ENCODE data around the gene PSENEN.
"Not testable (repeated sequence)": the region's sequence is repeated elsewhere in the genome, so short reads cannot be mapped to it uniquely, and the experiment has no call there.

PSENEN gene

DNA sequence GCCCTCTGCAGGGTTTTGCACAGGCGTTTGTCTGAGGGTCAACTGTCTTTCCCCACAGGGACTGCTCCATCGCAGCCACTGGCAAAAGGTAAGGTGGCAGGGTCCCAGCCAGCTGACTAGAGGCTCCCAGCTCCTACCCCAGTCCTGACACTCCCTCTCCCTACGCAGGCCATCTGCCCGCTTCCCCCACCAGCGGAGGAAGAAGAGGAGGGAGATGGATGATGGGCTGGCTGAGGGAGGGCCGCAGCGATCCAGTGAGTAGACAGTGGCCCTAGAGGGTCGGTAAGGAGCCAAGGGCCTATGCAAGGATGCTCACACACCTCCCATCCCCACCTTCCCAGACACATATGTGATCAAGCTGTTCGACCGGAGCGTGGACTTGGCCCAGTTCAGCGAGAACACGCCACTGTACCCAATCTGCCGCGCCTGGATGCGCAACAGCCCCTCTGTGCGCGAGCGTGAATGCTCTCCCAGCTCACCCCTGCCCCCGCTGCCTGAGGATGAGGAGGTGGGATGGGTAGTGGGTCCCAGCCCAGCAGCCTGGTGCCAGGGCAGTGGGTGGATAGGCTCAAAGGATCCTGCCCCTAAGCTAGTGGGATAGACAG, 7.4 kb downstream of the PSENEN start:
- DNase-seq, result no peak

DNA sequence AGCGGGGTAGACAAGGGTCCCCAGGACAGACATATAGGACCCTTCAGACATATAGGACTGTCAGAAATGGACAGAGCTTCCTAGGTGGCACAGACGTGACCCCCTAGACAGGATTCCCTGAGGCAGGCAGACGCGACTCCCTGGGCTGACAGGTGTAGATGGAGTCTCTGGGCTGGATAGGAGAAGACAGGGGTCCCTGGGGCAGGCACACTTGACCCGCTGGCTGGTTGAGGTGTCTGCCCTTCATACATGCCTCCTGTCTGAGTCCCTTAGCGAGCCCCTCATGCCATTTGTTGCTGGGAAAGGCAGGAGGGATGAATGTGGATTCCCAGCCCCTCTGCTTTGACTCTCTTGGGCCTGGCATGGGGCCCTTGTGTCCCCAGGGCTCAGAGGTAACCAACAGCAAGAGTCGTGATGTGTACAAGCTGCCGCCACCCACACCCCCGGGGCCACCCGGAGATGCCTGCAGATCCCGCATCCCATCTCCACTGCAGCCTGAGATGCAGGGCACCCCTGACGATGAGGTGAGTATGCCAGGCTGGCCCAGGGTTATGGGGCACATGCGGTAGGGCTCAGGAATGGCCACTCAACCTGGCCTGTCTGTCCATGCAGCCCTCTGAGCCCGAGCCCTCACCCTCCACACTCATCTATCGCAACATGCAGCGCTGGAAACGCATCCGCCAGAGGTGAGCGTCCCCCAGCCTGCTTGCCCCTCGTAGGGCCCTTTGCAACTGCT, 8.4 kb downstream of the PSENEN start:
- DNase-seq, result no peak

DNA sequence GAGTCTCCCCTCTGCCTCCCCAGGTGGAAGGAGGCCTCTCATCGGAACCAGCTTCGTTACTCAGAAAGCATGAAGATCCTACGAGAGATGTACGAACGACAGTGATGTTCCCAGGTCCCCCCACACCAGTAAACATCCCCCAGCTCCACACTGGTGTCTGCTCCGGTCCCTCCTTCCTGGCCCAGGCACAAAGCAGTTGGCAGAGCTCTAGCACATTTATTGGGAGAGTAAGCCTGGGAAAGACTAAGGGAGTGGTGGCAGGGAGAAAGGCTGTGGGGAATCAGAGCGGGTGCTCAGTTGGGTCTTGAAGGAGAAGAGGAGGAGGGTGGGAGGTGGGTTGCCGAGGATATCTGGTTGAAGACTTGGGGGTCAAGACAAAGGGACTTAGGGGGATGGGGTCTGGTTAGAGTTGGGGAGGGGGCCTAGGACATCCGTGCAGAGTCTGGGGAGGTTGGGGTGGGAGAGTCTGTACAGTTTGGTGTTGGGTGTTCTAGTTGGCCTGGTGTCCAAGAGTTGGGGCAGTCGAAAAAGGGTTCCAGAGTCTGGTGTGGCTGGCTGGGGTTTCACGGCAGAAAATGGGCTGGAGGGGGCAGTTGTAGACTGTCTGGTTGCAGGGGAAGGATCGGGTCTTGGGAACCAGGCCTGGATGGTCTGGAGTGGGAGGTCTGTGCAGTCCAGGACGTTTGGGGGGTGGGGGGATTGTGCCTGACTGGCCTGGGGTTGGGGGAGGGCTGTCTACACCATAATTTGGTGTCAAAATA, 9.1 kb downstream of the PSENEN start:
- DNase-seq, result no peak

DNA sequence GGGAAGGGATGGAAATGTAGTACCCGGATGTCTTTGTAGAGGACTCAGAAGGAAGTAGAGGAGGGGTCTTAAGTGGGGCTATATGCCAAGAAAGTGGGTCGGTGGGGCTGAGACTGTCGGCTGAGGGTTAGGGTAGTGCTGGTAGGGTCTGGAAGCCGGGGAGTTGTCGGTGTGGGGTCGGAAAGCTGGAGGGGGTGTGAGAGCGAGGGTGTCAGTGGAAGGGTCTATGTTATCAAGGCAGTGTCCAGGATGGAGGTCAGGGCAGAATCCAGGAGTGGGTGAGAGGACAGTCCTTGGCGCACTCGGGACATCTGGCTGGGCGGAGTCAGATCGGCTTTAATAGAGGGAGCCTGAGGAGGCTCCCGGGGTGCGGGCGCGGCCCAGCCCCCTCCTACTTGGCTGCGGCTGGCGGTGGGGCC, 9.7 kb downstream of the PSENEN start:
- DNase-seq, result no peak

DNA sequence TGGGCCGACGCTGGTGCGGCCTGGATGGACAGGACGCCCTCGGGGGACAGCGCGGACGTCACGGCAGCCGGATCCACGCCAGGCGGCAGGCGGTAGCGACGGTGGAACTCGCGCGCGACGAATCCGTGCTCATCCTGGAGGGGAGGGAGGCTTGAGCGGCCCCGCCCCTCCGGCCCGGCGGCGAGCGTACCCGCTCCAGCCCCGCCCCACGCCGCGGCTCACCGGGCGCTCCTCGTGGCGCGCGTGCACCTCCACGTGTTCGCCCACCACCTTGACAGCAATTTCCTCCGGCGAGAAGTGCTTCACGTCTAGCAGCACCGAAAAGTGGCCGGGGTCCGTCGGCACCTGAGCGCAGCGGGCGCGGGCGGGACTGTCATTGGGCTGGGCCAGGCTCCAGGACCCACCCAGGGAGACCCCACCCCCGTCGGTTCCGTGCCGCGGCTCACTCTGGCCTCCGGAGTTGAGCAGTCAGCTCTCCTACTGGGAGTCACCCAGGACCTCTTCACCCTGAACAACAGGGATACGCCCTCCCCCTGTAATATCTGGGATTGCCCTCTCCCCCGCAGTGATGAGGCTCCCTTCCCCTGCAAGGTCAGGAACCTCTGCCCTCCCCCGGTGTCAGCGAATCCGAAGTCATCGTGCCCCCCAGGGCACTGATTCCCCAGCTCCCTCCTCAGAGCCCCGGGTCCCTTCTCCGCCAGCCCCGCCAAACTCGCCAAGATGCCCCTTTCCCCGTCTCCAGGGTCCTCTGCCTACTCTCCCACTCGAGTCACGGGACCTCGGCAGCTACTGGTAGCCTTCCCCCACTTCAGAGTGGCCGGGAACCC, 10.3 kb downstream of the PSENEN start:
- peak in 3 of 4 experiments; percentile 24 to 44 (median 41) for DNase-seq

DNA sequence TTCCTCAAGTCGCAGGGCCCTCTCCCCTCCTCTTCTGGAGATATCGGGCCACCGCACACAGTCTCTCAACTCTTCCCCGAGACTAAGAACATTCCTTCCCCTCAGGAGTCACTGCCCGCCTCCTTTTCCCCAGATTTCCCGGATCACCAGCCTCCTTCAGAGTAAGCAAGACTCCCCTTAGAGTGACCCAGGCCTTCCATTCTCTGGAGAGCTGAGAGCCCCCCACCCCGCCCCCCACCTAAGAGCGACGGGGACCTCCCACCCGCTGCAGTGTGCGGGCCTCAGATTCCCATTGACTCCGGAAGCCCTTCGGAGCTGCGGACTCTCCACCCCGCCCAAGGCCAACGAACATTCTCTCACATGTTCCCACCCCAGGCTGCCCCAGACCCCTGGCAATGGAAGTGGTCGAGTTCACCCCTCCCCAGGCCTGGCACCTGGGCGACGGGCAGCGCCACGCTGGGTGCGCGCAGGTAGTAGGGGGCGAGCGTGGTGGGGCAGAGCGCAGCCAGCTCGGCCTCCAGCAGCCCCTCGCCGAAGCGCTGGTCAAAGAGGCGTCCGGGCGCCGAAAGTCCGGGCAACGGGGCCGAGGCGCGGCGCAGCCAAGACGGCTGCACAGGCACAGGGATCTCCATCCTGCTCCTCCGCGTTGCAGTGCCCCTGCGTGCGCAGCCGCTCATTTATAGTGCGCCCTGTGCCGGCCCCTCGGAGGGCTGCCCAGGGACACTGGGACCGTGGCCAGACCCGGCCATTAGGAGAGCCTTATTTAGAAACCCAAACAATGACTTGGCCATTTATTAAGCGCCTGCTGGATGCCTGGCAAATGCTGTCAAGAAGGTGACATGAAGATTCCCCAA, 11.2 kb downstream of the PSENEN start, which contains the start of gene HSPB6:
TSS of gene HSPB6 (minus strand) at position 653 of the 854 bp plus-strand sequence. CDS start at position 632, 21 bp downstream.
- DNase-seq, result no peak

DNA sequence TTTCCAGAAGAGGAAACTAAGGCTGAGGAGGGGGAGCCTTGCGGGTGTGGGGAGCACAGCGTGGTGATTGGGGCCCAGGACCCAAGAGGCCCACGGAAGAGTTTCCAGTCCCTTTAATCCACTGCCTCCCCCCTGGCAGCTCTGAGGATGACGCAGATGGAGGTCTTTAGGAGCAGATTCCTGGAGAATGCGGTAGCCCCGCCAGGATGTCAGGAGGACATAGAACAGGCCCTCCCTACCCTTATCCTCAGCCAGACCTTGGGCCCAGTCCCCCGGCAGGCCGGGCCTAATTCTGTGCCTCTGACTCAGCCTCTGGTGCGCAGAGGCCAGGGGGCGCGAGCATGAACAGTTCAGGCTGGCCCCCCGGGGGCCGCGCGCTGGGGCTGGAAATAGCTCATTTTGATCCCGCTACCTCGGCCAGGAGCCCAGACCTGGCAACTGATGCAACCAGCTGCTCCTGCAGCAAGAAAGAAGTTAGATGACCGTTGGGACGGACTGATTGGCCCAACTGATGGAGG, 11.8 kb downstream of the PSENEN start:
- no peak for DNase-seq

DNA sequence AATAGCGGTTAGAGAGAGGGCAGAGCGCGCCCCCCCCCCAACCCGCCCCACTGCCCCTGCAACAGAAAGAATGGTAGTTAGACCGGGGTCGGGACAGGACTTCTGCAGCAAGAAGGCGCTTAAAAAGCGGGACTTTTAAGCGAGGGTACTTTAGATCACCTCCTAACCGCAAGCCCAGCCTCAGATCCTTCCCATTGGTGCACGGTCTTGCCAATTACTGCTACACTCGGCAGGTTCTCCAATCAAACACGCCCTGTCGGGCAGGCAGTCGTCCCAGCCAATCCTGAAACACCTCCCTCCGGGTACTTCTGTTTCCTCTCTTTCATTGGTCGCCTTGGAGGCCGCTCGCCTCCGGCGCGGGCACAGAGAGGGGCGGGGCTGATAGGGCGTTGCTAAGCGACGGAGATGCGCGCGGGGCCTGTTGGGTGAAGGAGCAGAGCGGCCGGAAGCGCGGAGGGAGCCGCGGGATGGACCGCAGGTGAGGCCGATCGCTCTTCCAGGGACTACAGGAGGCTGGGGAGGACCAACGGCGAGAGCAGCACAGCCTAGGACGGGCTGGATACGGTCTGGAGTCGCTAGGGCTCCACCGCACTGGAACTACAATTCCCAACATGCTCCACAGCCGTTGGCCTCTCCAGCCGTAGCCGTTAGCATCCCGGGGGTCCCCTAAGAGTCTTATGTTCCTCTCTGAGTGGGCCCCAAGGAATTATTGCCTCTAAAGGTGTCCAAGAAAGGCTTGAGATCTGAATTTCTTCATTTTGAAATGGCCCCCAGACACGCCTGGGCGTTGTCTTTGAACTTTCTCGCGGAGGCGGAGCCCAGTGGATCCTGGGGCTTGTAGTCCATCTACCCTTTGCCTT, 12.5 kb downstream of the PSENEN start, which contains the start of gene PROSER3:
TSS of gene PROSER3 (plus strand) at position 428 of the 860 bp plus-strand sequence. CDS start at position 468, 40 bp downstream.
- DNase-seq, result peak; percentile 91 to 97 (median 95)

DNA sequence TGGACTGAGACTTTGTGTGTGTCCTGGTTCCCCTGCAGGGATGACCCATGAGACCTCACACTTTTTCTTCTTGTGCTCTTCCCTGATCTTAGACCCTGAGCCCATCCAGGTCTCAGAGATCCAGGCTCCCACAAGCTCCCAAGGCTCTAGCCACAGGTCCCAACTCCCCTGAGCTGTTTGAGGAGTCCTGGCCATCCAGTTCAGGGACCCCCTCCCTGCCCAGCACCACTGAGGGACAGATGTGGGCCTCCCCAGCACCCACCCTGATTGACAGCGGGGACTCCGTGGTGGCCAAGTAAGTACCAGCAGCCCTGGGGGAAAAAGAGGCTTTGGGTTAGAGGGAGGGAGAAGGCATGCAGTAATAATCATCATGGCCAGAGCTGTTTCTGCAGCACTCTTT, 14.2 kb downstream of the PSENEN start:
- no peak for DNase-seq

DNA sequence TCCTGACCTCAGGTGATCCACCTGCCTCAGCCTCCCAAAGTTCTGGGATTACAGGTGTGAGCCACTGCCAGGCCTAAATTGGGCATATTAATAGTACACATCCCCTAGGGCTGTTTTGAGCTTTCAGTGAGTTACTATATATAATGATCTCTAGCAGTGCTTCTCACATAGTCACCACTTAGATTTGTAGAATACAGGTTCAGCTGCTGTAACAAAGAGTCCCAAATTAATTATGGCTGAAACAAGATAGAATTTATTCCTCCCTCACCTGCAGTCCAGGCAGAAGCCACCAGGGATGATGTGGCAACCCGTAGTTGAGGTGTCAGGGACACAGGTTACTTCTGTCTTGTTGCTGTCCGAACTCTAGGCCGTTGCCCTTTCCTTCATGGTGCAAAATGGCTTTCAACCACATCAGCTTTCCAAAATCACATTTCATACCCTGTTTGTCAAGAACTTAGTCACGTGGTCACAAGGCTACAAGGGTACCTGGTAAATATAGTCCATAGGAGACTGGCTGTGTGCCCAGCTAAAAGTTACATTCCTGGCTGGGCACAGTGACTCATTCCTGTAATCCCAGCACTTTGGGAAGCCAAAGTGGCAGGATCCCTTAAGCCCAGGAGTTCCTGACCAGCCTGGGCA, 15.4 kb downstream of the PSENEN start:
- no peak for DNase-seq

DNA sequence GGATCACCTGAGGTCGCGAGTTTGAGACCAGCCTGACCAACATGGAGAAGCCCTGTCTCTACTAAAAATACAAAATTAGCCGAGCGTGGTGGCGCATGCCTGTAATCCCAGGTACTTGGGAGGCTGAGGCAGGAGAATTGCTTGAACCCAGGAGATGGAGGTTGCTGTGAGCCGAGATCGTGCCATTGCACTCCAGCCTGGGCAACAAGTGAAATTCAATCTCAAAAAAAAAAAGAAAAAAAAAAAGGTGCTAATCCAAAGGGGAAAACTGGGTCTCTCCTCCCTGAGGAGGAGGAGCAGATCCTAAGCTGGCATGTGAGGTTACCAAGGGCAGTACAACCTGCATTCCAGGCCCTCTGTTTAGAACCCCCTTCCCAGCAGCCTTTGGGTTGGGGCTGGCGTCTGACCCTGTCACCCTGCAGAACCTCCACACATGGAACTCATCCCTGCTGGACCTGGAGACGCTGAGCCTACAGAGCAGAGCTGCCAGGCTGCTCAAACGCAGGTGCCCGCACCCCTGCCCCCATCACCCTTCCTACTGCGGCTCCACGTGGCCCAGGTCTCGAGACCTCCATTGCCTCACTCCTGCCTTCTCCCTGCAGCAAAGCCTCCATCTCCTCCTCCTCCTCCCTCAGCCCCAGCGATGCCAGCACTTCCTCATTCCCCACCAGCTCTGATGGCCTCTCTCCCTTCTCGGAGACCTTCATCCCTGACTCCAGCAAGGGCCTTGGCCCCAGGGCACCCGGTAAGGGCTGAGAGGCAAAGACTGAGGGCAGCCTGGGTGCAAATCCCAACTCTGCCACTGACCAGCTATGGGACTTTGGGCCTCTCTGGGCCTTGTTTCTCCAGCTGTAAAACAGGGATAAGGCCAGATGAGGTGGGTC, 19.2 kb downstream of the PSENEN start:
- no peak for DNase-seq

DNA sequence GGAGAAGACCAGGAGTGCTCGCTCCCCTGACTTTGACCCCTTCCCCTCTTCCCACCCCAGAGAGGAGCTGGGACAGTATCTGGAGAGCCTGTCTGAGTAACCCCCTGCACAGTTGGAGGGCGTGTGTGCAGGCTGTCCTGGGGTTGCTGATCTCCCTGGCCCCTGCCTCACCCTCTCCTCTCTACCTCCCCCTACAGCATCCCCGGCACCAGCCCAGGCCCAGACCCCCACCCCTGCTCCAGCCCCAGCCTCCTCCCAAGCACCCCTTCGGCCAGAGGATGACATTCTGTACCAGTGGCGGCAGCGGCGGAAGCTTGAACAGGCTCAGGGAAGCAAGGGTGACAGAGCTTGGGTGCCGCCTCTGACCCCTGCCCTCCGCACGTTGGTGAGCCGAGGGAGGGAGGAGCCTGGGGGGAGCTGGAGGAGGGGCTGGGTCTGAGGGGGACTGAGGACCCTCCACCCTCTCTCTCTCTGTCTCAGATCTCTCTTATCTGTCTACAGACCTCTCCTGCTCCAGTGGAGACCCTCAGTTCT, 21.2 kb downstream of the PSENEN start:
- DNase-seq, result no peak

DNA sequence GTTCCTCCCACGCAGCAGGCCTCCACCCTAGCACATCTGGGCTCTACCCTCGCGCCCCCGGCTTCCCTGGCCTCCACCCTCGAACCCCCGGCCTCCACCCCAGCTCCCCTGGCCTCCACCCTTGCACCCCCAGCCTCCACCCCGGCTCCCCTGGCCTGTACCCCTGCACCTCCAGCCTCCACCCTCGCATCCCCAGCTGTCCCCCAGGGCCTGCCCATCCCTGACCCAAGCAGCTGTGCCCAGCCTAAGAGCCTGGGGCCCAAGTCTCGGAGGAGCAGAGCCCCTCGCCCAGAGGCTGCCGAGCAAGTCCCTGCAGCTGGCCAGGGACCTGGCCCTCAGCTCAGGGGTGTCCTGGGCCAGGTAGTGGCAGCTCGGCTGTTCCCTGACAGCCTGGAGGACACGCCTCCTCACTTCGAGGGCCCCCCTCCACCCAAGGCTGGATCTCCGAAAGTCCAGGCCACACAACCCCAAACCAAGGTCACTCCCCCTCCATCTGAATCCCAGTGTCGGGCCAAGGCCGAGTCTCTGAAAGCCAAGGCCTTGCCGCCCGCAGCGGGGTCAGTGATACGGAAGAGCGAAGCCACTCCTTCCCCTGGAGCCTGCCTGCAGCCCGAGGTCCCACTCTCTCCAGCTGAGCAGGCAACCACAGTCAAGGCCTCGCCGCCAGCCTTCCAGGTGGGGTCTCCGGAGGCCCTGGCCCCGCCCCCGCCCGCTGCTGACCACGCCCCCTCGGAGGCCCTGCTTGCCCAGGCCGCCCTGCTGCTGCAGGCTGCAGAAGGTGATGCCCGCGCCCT, 22.0 kb downstream of the PSENEN start:
- DNase-seq, result no peak

DNA sequence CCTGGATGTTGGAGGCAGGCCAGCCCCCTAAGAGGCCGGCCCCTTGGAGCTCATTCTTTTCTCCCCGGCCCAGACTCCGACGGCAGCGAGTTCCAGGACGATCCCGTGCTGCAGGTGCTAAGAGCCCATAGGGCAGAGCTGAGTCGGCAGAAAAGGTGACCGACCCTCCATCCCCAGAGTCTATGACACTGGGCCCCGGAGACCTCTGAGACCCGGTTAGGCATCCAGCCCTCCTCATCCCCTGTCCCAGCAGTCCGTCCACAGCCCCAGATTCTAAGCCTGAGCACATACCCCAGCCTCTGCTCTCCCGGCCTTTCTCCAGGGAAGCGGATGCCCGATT, 22.6 kb downstream of the PSENEN start:
- no peak for DNase-seq

DNA sequence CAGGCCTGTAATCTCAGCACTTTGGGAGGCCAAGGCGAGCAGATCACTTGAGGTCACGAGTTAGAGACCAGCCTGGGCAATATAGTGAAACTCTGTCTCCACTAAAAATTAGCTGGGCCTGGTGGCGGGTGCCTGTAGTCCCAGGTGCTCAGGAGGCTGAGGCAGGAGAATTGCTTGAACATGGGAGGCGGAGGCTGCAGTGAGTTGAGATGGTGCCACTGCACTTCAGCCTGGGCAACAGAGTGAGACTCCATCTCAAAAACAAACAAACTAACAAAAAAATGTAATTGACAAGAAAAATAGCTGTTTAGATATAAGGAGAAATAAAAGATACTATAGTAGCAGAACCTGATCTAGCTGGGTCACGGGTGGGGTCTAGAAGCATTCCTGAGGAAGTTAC, 26.9 kb downstream of the PSENEN start:
- DNase-seq, result not testable (repeated sequence)

DNA sequence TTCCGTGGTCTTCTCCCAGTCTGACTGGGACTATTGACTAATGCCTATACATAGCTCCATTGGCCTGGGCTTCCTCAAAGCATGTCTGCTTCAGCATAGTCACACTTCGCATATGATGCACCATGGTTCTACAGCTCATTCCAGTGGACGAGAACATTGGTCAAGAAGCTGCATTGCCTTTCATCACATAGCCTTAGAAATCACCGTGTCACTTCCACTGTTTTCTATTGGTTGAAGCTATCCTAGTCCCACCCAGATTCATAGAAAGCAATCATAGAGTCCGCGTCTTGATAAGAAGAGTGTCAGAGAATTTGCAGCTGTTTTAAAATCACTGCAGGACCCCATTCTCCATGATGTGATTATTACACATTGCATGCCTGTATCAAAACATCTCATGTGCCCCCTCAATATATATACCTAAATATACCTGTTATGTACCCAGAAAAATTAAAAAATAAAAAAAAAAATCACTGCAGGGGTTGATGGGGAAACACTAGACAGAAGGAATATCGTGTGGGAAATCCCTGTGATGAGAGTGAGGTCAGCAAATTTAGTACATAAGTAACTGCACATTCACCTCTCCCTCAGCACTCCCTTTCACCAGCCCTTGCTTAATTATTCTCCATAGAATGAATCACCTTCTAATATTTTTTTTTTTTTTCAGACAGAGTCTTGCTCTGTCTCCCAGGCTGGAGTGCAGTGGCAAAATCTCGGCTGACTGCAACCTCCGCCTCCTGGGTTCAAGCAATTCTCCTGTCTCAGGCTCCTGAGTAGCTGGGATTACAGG, 27.8 kb downstream of the PSENEN start:
- no peak for DNase-seq
